GM10248 (cell line): ENCODE data around the gene PDCD7.
"Not testable (repeated sequence)": the region's sequence is repeated elsewhere in the genome, so short reads cannot be mapped to it uniquely, and the experiment has no call there.

Experiments used
- CTCF ChIA-PET: fragments of 300-600 bp; sonication (Branson Sonifier 250); formaldehyde crosslinking; extraction: SDS; loops from one replicate; lab custom pipeline; 2021; ENCODE audit warnings: antibody characterized with exemption; lab: Yijun Ruan, JAX
- POLR2A ChIA-PET: fragments of 350-650 bp; sonication (Branson Sonifier 250); formaldehyde crosslinking; extraction: SDS; loops from one replicate; lab custom pipeline; 2020; ENCODE audit warnings: antibody characterized with exemption; lab: Yijun Ruan, JAX
- DNase-seq: peaks from one replicate; pipeline ENCODE4 v3.0.0; 2012; ENCODE audit errors: extremely low spot score
- TF ChIP-seq, protein P1 (sequence below): IDR thresholded peaks from 2 replicates; pipeline ENCODE4 v1.5.1; 2012; ENCODE audit warnings: mild to moderate bottlenecking, low read depth; ENCODE audit errors: extremely low read depth, missing control alignments, control extremely low read depth

Gene PDCD7, protein sequence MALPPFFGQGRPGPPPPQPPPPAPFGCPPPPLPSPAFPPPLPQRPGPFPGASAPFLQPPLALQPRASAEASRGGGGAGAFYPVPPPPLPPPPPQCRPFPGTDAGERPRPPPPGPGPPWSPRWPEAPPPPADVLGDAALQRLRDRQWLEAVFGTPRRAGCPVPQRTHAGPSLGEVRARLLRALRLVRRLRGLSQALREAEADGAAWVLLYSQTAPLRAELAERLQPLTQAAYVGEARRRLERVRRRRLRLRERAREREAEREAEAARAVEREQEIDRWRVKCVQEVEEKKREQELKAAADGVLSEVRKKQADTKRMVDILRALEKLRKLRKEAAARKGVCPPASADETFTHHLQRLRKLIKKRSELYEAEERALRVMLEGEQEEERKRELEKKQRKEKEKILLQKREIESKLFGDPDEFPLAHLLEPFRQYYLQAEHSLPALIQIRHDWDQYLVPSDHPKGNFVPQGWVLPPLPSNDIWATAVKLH

DNA sequence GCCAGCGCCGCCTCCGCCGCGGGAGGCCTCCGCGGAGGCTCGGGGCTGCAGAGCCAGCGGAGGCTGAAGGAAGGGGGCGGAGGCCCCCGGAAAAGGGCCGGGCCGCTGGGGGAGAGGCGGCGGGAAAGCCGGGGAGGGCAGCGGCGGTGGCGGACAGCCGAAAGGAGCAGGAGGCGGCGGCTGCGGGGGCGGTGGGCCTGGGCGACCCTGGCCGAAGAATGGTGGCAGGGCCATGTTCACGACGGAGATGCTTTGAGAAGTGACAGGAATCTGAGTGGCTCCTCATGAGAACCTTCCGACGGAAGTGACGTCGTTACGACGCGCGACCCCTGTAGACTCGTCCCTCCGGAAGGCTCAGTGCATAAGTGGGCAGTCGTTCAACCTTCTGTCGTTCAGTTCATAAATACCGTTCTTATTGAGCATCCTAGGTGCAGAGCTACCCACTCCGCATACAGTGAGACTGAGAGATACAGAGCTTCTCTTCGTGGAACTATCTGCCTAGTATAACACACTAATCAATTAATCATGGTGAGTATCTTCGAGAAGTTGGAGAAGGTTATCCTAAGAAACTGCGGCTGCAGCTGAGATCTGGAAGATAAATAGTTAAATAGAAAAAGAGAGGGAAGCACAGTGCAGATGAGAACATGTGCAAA lies at the start of gene PDCD7:
TSS of gene PDCD7 (minus strand) at position 261 of the 653 bp plus-strand sequence. CDS start at position 234, 27 bp downstream.
- ChIA-PET CTCF (interaction anchor here (0.8 to 1.2 kb wide), 5 partner anchors 11 to 164 kb away, joined by 3 to 4 read pairs (median 4); no protein-coding TSS in a partner anchor), POLR2A (no interaction called here)
- peak; percentile 95 for DNase-seq
- TF ChIP-seq, protein P1, sequence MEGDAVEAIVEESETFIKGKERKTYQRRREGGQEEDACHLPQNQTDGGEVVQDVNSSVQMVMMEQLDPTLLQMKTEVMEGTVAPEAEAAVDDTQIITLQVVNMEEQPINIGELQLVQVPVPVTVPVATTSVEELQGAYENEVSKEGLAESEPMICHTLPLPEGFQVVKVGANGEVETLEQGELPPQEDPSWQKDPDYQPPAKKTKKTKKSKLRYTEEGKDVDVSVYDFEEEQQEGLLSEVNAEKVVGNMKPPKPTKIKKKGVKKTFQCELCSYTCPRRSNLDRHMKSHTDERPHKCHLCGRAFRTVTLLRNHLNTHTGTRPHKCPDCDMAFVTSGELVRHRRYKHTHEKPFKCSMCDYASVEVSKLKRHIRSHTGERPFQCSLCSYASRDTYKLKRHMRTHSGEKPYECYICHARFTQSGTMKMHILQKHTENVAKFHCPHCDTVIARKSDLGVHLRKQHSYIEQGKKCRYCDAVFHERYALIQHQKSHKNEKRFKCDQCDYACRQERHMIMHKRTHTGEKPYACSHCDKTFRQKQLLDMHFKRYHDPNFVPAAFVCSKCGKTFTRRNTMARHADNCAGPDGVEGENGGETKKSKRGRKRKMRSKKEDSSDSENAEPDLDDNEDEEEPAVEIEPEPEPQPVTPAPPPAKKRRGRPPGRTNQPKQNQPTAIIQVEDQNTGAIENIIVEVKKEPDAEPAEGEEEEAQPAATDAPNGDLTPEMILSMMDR: no peak

DNA sequence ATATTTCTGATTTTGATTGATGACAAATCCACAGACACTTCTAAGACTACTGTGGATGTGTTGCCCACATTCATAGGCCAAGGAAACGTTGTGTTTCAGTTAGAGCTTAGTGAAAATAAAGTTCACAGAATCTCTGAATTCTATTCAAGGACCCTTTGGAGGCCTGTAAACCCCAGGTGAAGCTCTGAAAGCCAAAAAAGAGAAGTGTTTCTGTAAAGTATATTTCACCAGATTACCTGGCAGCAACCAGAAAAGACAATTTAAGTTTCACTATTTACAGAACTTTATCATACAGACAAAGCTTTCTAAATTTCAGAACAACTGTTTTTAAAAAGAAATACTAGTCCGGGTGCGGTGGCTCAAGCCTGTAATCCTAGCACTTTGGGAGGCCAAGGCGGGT lies 48.9 kb upstream of the PDCD7 start:
- no peak for DNase-seq
- TF ChIP-seq, protein P1: no peak
- POLR2A ChIA-PET: interaction anchor here (0.6 kb wide), 1 partner anchor 123 kb away, joined by 3 read pairs; no protein-coding TSS in a partner anchor
- CTCF ChIA-PET: interaction anchor here (0.8 to 1.8 kb wide), 5 partner anchors 20 to 202 kb away, joined by 3 to 4 read pairs (median 3); no protein-coding TSS in a partner anchor

DNA sequence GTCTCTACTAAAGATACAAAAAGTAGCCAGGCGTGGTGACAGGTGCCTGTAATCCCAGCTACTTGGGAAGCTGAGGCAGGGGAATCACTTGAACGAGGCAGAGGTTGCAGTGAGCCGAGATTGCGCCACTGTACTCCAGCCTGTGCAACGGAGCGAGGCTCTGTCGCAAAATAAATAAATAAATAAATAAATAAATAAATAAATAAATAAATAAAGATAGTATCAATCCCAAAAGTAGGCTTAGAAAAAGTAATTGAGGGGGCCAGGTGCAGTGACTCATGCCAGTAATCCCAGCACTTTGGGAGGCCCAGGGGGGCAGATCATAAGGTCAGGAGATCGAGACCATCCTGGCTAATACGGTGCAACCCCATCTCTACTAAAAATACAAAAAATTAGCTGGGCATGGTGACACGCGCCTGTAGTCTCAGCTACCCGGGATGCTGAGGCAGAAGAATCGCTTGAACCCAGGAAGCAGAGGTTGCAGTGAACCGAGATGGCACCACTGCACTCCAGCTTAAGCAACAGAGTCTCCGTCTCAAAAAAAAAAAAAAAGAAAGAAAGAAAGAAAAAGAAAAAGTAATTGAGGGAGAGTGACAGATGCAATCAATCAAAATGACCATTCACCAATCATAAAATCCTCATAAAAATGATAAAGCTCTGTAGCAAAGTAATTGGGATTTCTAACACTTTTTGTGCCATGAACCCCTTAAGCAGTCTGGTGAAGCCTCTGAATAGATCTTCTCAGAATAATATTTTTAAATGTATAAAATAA lies 48.2 kb upstream of the PDCD7 start:
- not testable (repeated sequence) for DNase-seq
- ChIA-PET POLR2A (interaction anchor here (0.7 kb wide), 1 partner anchor 124 kb away, joined by 4 read pairs; no protein-coding TSS in a partner anchor), CTCF (interaction anchor here (0.8 to 1.8 kb wide), 6 partner anchors 19 to 203 kb away, joined by 3 to 4 read pairs (median 3); no protein-coding TSS in a partner anchor)

DNA sequence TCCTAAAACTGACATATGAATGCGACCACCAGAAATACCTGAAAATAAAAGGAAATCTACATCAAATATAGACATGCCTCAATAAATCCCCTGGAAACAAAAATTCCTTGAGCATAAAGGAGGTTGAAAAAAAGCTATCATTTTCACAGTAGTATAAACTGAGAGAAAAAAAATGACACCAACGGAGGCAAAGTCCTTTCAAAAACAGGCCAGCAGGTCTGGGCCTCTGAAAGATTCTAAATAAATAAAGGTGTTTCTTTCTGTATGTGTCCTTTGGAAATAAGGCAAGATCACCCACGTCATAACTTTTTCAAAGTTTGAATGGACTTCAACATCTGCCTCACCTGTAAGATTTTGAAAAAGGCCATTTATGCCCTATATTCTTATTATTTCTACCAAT lies 46.6 kb upstream of the PDCD7 start:
- CTCF ChIA-PET: interaction anchor here (0.8 to 1.5 kb wide), 5 partner anchors 11 to 220 kb away, joined by 3 to 4 read pairs (median 3); no protein-coding TSS in a partner anchor
- POLR2A ChIA-PET: no interaction called here
- DNase-seq: no peak
- TF ChIP-seq, protein P1: no peak

DNA sequence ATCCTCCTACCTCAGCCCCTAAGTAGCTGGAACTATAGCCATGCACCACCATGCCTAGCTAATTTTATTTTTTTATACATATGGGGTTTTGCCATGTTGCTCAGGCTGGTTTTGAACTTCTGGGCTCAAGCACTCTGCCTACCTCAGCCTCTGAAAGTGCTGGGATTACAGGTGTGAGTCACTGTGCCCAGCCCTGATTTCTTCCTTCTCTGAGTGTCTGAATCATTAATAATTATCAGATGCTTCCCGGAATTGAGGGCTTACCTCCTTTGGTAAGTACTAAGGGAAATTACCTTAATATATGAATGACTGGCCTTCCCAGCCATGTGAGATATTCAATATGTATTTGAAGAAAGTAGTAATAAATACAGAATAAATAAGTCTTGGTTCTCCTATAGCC lies 44.3 kb upstream of the PDCD7 start:
- ChIA-PET CTCF (no interaction called here), POLR2A (no interaction called here)
- TF ChIP-seq, protein P1: no peak
- no peak for DNase-seq

DNA sequence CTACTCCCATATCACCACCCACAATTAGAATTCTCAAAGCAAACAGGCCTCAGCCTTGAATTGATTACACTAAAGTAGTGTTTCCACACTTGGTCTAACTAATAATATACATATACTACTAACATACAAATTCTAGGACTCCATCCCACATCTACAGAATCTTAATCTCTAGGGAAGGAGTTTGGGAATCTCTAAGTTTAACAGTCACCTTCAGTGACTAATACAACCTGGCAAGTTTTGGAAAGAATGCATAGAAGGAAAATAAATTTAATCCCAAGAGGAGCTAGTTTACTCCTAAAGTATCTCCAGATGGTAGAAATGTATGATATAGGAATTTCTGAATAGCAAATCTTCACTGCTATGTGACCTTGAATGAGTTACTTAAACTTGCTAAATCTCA lies 42.4 kb upstream of the PDCD7 start:
- TF ChIP-seq, protein P1: no peak
- no peak for DNase-seq
- ChIA-PET CTCF (no interaction called here), POLR2A (no interaction called here)
